K562 (cell line): ENCODE data around the gene ABHD16B. TPM values are rescaled to one million over a fixed set of nuclear protein-coding genes. Genes with fewer than 3 reads are reported as not detected.

Source experiments
- ATAC-seq: fragments of 200-7000 bp; cut with Tn5 transposase; 3 replicates; pipeline ENCODE4 v1.9.1; 2020; ENCODE audit warnings: moderate library complexity
- BruUV-seq: library from RNA; stranded (reverse); fragments of 400-500 nt; replicated peaks from 2 replicates; lab custom pipeline; 2021; lab: Mats Ljungman, UMichigan
- CTCF ChIA-PET: fragments of 300-600 bp; formaldehyde crosslinking; extraction: SDS; loops from one replicate; lab custom pipeline; 2021; ENCODE audit warnings: low intra/inter-chr PET ratio; lab: Yijun Ruan, JAX
- POLR2A ChIA-PET: fragments of 300-600, 350-650 bp; sonication (Branson Sonifier 250); formaldehyde crosslinking; extraction: SDS; loops from one replicate; lab custom pipeline; 2021; ENCODE audit warnings: antibody characterized with exemption, inconsistent platforms; lab: Yijun Ruan, JAX
- DNase-seq, 4 experiments: peaks; one replicate each; pipeline versions ENCODE4 v3.0.0 to v3.0.0-alpha.2; 2011 to 2018; ENCODE audit warnings: low spot score in 3 of 4, mixed read lengths in 3 of 4; ENCODE audit errors: extremely low read depth in 1 of 4
- FAIRE-seq: peaks from 2 replicates; lab custom pipeline; 2011; peaks lifted over from hg19 to GRCh38; lab: Jason Lieb, UNC
- H2AFZ ChIP-seq: 2 replicates; pipeline ENCODE4 v1.6.0; 2011; ENCODE audit warnings: low read depth, low read length, control low read depth, inconsistent platforms
- H3K27ac ChIP-seq: fragments of 200-600 bp; 3 replicates; pipeline ENCODE4 v1.8.0; 2011; ENCODE audit warnings: low read depth, mild to moderate bottlenecking, control low read depth, inconsistent platforms, low read length, moderate library complexity, mixed read lengths; ENCODE audit errors: extremely low read depth
- H3K27me3 ChIP-seq, 2 experiments: fragments of 300-600 bp in 1 of 2; 2 replicates in 1 of 2; 3 replicates in 1 of 2; pipeline versions ENCODE4 v1.6.0 to v1.8.0; 2011; ENCODE audit warnings: inconsistent platforms in 2 of 2, low read length in 2 of 2, mild to moderate bottlenecking in 1 of 2, mixed read lengths in 1 of 2, moderate library complexity in 1 of 2; ENCODE audit not compliant: control insufficient read depth in 2 of 2, insufficient read depth in 2 of 2
- H3K36me3 ChIP-seq: fragments of 300-600 bp; 3 replicates; pipeline ENCODE4 v1.8.0; 2011; ENCODE audit warnings: mild to moderate bottlenecking, low read length, inconsistent platforms; ENCODE audit not compliant: control insufficient read depth, insufficient read depth
- H3K4me1 ChIP-seq, 2 experiments: fragments of 200-600 bp in 1 of 2; replicated peaks in 1 of 2; 2 replicates in 1 of 2; 3 replicates in 1 of 2; pipeline versions ENCODE4 v1.5.1 to v1.8.0; 2011; ENCODE audit warnings: inconsistent platforms in 2 of 2, low read length in 2 of 2, mild to moderate bottlenecking in 1 of 2, mixed read lengths in 1 of 2, moderate library complexity in 1 of 2; ENCODE audit not compliant: control insufficient read depth in 2 of 2, insufficient read depth in 2 of 2
- H3K4me2 ChIP-seq: 2 replicates; pipeline ENCODE4 v1.6.1; 2011; ENCODE audit warnings: low read length, control low read depth, inconsistent platforms, mixed read lengths; ENCODE audit not compliant: insufficient read depth
- H3K4me3 ChIP-seq: fragments of 200-600 bp; sonication (generic), shearing (Covaris generic); 2 replicates; pipeline ENCODE4 v1.5.1; 2016; ENCODE audit warnings: control low read depth, inconsistent platforms
- H3K79me2 ChIP-seq: fragments of 200-600 bp; 3 replicates; pipeline ENCODE4 v1.8.0; 2011; ENCODE audit warnings: low read length, inconsistent platforms; ENCODE audit not compliant: control insufficient read depth, insufficient read depth
- H3K9ac ChIP-seq, 2 experiments: 2 replicates each; pipeline versions ENCODE4 v1.6.0 to v1.6.1; 2011; ENCODE audit warnings: low read depth in 2 of 2, low read length in 2 of 2, control low read depth in 1 of 2, inconsistent platforms in 1 of 2, mild to moderate bottlenecking in 1 of 2, mixed read lengths in 1 of 2; ENCODE audit not compliant: insufficient read depth in 1 of 2
- H3K9me1 ChIP-seq: one replicate; pipeline ENCODE4 v1.6.0; 2011; ENCODE audit warnings: inconsistent platforms, mild to moderate bottlenecking, low read length, moderate library complexity; ENCODE audit not compliant: control insufficient read depth, insufficient read depth
- H3K9me3 ChIP-seq: replicated peaks from 2 replicates; pipeline ENCODE4 v1.5.1; 2011; ENCODE audit warnings: low read depth, low read length, inconsistent platforms; ENCODE audit not compliant: control insufficient read depth, insufficient read depth
- H4K20me1 ChIP-seq: replicated peaks from 2 replicates; pipeline ENCODE4 v1.6.1; 2011; ENCODE audit warnings: low read length, inconsistent platforms, mixed read lengths; ENCODE audit not compliant: control insufficient read depth, insufficient read depth
- BACH1 ChIP-seq: fragments of 200-800 bp; sonication (Bioruptor generic); IDR thresholded peaks from 2 replicates; pipeline ENCODE4 v1.6.1; 2016; ENCODE audit warnings: missing genetic modification characterization, missing compliant biosample characterization
- BRD4 ChIP-seq: fragments of 200-600 bp; sonication (generic); IDR thresholded peaks from 2 replicates; pipeline ENCODE4 v1.6.1; 2017; ENCODE audit warnings: inconsistent platforms
- ELF4 ChIP-seq: fragments of 450-650 bp; formaldehyde crosslinking; IDR thresholded peaks from 2 replicates; pipeline ENCODE4 v1.4.0; 2022; ENCODE audit warnings: missing genetic modification characterization
- LARP7 ChIP-seq: fragments of 450-650 bp; IDR thresholded peaks from 2 replicates; pipeline ENCODE4 v1.6.1; 2016
- STAT5B ChIP-seq: fragments of 250-450 bp; sonication (Bioruptor Pico); IDR thresholded peaks from 2 replicates; pipeline ENCODE4 v1.8.0; 2021; ENCODE audit warnings: mild to moderate bottlenecking, inconsistent platforms
- WHSC1 ChIP-seq: IDR thresholded peaks from one replicate; pipeline ENCODE4 v1.6.1; 2012; ENCODE audit warnings: low read length, control low read depth, inconsistent platforms
- ZNF830 ChIP-seq: fragments of 250-450 bp; sonication (Bioruptor Pico); IDR thresholded peaks from 2 replicates; pipeline ENCODE4 v1.5.0; 2021; ENCODE audit warnings: mild to moderate bottlenecking
- WGBS: fragments of 100-300 bp; shearing (Covaris generic); methylation state at CpG from one replicate; pipeline ENCODE4 v1.1.6; 2016; ENCODE audit warnings: low coverage, mixed read lengths; ENCODE audit not compliant: insufficient coverage; ENCODE audit errors: missing lambda C conversion rate; 5-methylcytosine and 5-hydroxymethylcytosine counted together
- in situ Hi-C: fragments of 300-500 bp; cut with MboI; formaldehyde crosslinking; loops from 4 replicates; pipeline ENCODE4 v1.15.0; 2018; ENCODE audit warnings: inconsistent platforms, mixed read lengths
- intact Hi-C: fragments of 100-400 bp; cut with micrococcal nuclease; formaldehyde crosslinking; loops from 2 replicates; pipeline ENCODE4 v1.14.2; 2022
- polyA plus RNA-seq, 8 experiments: library from polyadenylated mRNA; depleted of rRNA in 4 of 8; stranded (reverse) in 5 of 8; unstranded in 3 of 8; fragments of >200 nt; fragmentation: Nextera tagmentation in 2 of 8; fragmentation: Illumina TruSeq in 1 of 8; extraction: Ambion mirVana in 2 of 8; extraction: Trizol in 1 of 8; gene quantifications; 2 replicates each; pipeline versions ENCODE4 v1.2.1 to v1.2.3, GENCODE V29; 2011 to 2014; ENCODE audit warnings: inconsistent platforms in 1 of 8, missing spikeins in 1 of 8
- total RNA-seq, 7 experiments: library from RNA; depleted of rRNA in 6 of 7; stranded (reverse); fragments of >200 nt in 6 of 7; fragmentation: Illumina TruSeq in 2 of 7; extraction: Trizol in 2 of 7; gene quantifications; 2 replicates each; pipeline versions ENCODE4 v1.2.1 to v1.2.3, GENCODE V29; 2011 to 2021; ENCODE audit warnings: low replicate concordance in 1 of 7
- TF ChIP-seq, protein P1 (sequence below): fragments of 250-450 bp; sonication (Bioruptor Pico); IDR thresholded peaks from 2 replicates; pipeline ENCODE4 v1.4.0; 2020
- TF ChIP-seq, protein P2 (sequence below): fragments of 450-650 bp; formaldehyde crosslinking; conservative IDR thresholded peaks from 2 replicates; pipeline ENCODE4 v1.4.0; 2022; ENCODE audit warnings: mild to moderate bottlenecking, missing genetic modification characterization
- TF ChIP-seq, protein P3 (sequence below): fragments of 450-650 bp; IDR thresholded peaks from 2 replicates; pipeline ENCODE4 v1.6.1; 2014; ENCODE audit warnings: low read depth, mild to moderate bottlenecking, moderate library complexity, borderline replicate concordance
- TF ChIP-seq, protein P4 (sequence below): fragments of 250-450 bp; sonication (Bioruptor Pico); IDR thresholded peaks from 2 replicates; pipeline ENCODE4 v1.8.0; 2021; ENCODE audit warnings: moderate library complexity, mild to moderate bottlenecking, inconsistent platforms

The ABHD16B gene
- total and polyA plus RNA-seq, 9 of the 15 experiments (the other 6 are each of a cell fraction or from before 2014, with no cell fraction given) = not detected

DNA sequence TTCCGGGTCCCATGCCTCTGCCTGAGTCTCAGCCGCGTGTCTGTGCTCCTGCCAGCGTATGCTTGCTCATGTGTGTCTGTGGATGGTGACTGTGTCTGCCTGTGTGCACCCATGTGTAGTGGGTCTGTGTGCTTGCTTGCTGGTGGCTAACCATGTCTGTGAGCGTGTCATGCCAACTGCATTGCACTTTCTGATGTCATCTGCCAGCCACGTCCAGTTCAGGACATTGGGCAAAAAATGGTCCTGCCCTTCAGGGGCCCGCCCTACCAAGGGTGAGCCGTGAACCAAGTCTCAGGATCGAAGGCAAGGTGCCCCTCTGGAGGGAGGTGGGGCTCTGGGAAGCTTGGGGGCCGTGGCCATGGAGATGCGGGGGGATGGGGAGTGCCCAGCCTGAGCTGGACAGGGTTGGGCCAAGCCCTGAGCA, 20.9 kb upstream of the ABHD16B start (continued):
- TF ChIP-seq, protein P1, sequence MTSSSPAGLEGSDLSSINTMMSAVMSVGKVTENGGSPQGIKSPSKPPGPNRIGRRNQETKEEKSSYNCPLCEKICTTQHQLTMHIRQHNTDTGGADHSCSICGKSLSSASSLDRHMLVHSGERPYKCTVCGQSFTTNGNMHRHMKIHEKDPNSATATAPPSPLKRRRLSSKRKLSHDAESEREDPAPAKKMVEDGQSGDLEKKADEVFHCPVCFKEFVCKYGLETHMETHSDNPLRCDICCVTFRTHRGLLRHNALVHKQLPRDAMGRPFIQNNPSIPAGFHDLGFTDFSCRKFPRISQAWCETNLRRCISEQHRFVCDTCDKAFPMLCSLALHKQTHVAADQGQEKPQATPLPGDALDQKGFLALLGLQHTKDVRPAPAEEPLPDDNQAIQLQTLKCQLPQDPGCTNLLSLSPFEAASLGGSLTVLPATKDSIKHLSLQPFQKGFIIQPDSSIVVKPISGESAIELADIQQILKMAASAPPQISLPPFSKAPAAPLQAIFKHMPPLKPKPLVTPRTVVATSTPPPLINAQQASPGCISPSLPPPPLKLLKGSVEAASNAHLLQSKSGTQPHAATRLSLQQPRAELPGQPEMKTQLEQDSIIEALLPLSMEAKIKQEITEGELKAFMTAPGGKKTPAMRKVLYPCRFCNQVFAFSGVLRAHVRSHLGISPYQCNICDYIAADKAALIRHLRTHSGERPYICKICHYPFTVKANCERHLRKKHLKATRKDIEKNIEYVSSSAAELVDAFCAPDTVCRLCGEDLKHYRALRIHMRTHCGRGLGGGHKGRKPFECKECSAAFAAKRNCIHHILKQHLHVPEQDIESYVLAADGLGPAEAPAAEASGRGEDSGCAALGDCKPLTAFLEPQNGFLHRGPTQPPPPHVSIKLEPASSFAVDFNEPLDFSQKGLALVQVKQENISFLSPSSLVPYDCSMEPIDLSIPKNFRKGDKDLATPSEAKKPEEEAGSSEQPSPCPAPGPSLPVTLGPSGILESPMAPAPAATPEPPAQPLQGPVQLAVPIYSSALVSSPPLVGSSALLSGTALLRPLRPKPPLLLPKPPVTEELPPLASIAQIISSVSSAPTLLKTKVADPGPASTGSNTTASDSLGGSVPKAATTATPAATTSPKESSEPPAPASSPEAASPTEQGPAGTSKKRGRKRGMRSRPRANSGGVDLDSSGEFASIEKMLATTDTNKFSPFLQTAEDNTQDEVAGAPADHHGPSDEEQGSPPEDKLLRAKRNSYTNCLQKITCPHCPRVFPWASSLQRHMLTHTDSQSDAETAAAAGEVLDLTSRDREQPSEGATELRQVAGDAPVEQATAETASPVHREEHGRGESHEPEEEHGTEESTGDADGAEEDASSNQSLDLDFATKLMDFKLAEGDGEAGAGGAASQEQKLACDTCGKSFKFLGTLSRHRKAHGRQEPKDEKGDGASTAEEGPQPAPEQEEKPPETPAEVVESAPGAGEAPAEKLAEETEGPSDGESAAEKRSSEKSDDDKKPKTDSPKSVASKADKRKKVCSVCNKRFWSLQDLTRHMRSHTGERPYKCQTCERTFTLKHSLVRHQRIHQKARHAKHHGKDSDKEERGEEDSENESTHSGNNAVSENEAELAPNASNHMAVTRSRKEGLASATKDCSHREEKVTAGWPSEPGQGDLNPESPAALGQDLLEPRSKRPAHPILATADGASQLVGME (CRISPR knock-in tag) = no peak
- TF ChIP-seq, protein P2, sequence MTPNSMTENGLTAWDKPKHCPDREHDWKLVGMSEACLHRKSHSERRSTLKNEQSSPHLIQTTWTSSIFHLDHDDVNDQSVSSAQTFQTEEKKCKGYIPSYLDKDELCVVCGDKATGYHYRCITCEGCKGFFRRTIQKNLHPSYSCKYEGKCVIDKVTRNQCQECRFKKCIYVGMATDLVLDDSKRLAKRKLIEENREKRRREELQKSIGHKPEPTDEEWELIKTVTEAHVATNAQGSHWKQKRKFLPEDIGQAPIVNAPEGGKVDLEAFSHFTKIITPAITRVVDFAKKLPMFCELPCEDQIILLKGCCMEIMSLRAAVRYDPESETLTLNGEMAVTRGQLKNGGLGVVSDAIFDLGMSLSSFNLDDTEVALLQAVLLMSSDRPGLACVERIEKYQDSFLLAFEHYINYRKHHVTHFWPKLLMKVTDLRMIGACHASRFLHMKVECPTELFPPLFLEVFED = no peak
- TF ChIP-seq, all 486 proteins: peak for 0

DNA sequence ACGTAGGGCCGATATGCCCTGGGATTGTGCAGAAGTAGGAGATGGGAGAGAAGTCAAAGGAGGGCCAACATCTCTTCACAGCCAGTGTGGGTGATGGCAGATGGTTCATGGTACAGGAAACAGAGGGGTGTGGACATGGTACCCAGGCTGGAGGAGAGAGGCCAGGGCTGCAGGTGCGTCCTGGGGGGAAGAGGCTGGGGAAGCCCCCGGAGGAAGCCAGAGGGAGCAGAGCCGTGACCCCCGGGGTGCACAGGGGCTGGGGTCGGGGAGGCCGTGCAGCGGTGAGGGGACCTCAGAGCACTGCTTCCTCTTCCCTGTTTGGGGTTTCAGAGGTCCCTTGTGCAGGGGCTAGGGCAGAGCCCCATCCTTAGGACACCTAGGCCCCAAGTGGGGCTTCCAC, 19.0 kb upstream of the ABHD16B start:
- Histone ChIP-seq H3K9ac (no peak overlapping the region; a peak in 1 of 4 replicates), H3K4me1 (peaks cover 12 to 47% of the 10 kb centered on the region in 2 experiments), H3K79me2 (no peaks in the 10 kb centered on the region; the same call in 2 of the 3 replicates), H3K27ac (no peak overlapping the region), H3K9me1 (peaks cover 2% of the 10 kb centered on the region), H3K4me3 (no peak overlapping the region), H3K27me3 (no peaks in the 10 kb centered on the region), H4K20me1 (no peaks in the 10 kb centered on the region), H2AFZ (no peak overlapping the region), H3K36me3 (no peaks in the 10 kb centered on the region), H3K9me3 (no peaks in the 10 kb centered on the region), H3K4me2 (no peak overlapping the region)
- no peak for FAIRE-seq
- in situ Hi-C loops (no loop called here), intact Hi-C loops (no loop called here)
- ATAC-seq = no peak
- DNase-seq = no peak
- WGBS = 26% methylated on average over 9 of the region's 9 CpGs
- ChIA-PET POLR2A (interaction anchor here (0.6 kb wide), 1 partner anchor 20 kb away, joined by 3 read pairs; no protein-coding TSS in a partner anchor), CTCF (no interaction called here)
- no TSS peak for BruUV-seq
- TF ChIP-seq ZNF830 (CRISPR knock-in tag) = no peak
- TF ChIP-seq, protein P3, sequence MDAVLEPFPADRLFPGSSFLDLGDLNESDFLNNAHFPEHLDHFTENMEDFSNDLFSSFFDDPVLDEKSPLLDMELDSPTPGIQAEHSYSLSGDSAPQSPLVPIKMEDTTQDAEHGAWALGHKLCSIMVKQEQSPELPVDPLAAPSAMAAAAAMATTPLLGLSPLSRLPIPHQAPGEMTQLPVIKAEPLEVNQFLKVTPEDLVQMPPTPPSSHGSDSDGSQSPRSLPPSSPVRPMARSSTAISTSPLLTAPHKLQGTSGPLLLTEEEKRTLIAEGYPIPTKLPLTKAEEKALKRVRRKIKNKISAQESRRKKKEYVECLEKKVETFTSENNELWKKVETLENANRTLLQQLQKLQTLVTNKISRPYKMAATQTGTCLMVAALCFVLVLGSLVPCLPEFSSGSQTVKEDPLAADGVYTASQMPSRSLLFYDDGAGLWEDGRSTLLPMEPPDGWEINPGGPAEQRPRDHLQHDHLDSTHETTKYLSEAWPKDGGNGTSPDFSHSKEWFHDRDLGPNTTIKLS = no peak
- no peak for TF ChIP-seq ELF4 (CRISPR knock-in tag)
- no peak for TF ChIP-seq BACH1 (tag)
- TF ChIP-seq, protein P4, sequence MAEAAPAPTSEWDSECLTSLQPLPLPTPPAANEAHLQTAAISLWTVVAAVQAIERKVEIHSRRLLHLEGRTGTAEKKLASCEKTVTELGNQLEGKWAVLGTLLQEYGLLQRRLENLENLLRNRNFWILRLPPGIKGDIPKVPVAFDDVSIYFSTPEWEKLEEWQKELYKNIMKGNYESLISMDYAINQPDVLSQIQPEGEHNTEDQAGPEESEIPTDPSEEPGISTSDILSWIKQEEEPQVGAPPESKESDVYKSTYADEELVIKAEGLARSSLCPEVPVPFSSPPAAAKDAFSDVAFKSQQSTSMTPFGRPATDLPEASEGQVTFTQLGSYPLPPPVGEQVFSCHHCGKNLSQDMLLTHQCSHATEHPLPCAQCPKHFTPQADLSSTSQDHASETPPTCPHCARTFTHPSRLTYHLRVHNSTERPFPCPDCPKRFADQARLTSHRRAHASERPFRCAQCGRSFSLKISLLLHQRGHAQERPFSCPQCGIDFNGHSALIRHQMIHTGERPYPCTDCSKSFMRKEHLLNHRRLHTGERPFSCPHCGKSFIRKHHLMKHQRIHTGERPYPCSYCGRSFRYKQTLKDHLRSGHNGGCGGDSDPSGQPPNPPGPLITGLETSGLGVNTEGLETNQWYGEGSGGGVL (CRISPR knock-in tag) = no peak
- no peak for TF ChIP-seq LARP7
- no peak for TF ChIP-seq STAT5B (CRISPR knock-in tag)
- TF ChIP-seq BRD4 = no peak
- TF ChIP-seq WHSC1 = no peak
